ENCODE measurements around the gene SCGN. TPM values are rescaled to one million over a fixed set of nuclear protein-coding genes. Genes with fewer than 3 reads are reported as not detected.

The SCGN gene
- total RNA-seq, 1 experiment from 2014 or later: not detected

- ATAC-seq: peak; percentile 80
- no peaks in the 10 kb centered on the region for H3K27me3 Mint-ChIP-seq (ENCODE audit: low read depth)
- H3K4me1 Mint-ChIP-seq: no peaks in the 10 kb centered on the region
- no peak overlapping the region for H3K4me3 Mint-ChIP-seq
- H3K9me3 Mint-ChIP-seq: no peaks in the 10 kb centered on the region
- no peaks in the 10 kb centered on the region for H3K36me3 Mint-ChIP-seq
- DNase-seq (ENCODE audit: low spot score): no peak
- H3K27ac Mint-ChIP-seq: no peak overlapping the region
- TF ChIP-seq NR2C2 (CRISPR knock-in tag; IDR thresholded peaks at IDR 0.05) (no peak), IRF2 (CRISPR knock-in tag; IDR thresholded peaks at IDR 0.05; ENCODE audit: borderline replicate concordance, low read depth) (no peak)
- ChIA-PET POLR2A (no interaction called here), CTCF (interaction anchor here (1.0 to 2.3 kb wide), 3 partner anchors 8 to 10 kb away, joined by 4 to 15 read pairs (median 13); no protein-coding TSS in a partner anchor)
Observed at GRCh38 chr6:25709761-25710160, 57.7 kb downstream of the SCGN start.

- no peaks in the 10 kb centered on the region for H3K27me3 Mint-ChIP-seq (ENCODE audit: low read depth)
- no peaks in the 10 kb centered on the region for H3K36me3 Mint-ChIP-seq
- TF ChIP-seq HMGA2 (CRISPR knock-in tag; IDR thresholded peaks at IDR 0.05) (no peak), GTF2I (CRISPR knock-in tag; conservative IDR thresholded peaks at IDR 0.05) (no peak), NFE2L1 (CRISPR knock-in tag; IDR thresholded peaks at IDR 0.05) (no peak), ETV6 (CRISPR knock-in tag; IDR thresholded peaks at IDR 0.05) (no peak), RELA (CRISPR knock-in tag; IDR thresholded peaks at IDR 0.05; ENCODE audit: borderline replicate concordance) (no peak), IRF1 (CRISPR knock-in tag; IDR thresholded peaks at IDR 0.05) (no peak)
- no peaks in the 10 kb centered on the region for H3K9me3 Mint-ChIP-seq
- DNase-seq (ENCODE audit: low spot score) (no peak), ATAC-seq (no peak)
- no peak overlapping the region for H3K4me3 Mint-ChIP-seq
- H3K4me1 Mint-ChIP-seq: no peaks in the 10 kb centered on the region
- CTCF ChIA-PET: interaction anchor here (1.0 to 2.3 kb wide), 3 partner anchors 8 to 10 kb away, joined by 4 to 15 read pairs (median 13); no protein-coding TSS in a partner anchor
- POLR2A ChIA-PET: no interaction called here
- H3K27ac Mint-ChIP-seq: no peak overlapping the region
Observed at GRCh38 chr6:25710287-25710686, 58.3 kb downstream of the SCGN start.

- no peaks in the 10 kb centered on the region for H3K4me1 Mint-ChIP-seq
- no peaks in the 10 kb centered on the region for H3K9me3 Mint-ChIP-seq
- ChIA-PET POLR2A (no interaction called here), CTCF (interaction anchor here (0.6 kb wide), 1 partner anchor 168 kb away, joined by 4 read pairs; no protein-coding TSS in a partner anchor)
- ATAC-seq: no peak
- TF ChIP-seq ZBTB21 (CRISPR knock-in tag; IDR thresholded peaks at IDR 0.05; ENCODE audit: borderline replicate concordance) (no peak), TP53 (CRISPR knock-in tag; IDR thresholded peaks at IDR 0.05) (no peak), EMX1 (CRISPR knock-in tag; IDR thresholded peaks at IDR 0.05) (no peak), STAT6 (CRISPR knock-in tag; conservative IDR thresholded peaks at IDR 0.05; ENCODE audit: low read depth) (no peak), TEAD1 (CRISPR knock-in tag; IDR thresholded peaks at IDR 0.05) (no peak), ERG (CRISPR knock-in tag; IDR thresholded peaks at IDR 0.05) (no peak), PREB (CRISPR knock-in tag; IDR thresholded peaks at IDR 0.05; ENCODE audit: borderline replicate concordance) (no peak), AFF4 (CRISPR knock-in tag; IDR thresholded peaks at IDR 0.05; ENCODE audit: borderline replicate concordance) (no peak), ZNF671 (CRISPR knock-in tag; IDR thresholded peaks at IDR 0.05) (no peak), MXD4 (CRISPR knock-in tag; IDR thresholded peaks at IDR 0.05; ENCODE audit: borderline replicate concordance) (no peak), GRHL2 (CRISPR knock-in tag; IDR thresholded peaks at IDR 0.05; ENCODE audit: insufficient replicate concordance, severe bottlenecking) (no peak), USF2 (CRISPR knock-in tag; IDR thresholded peaks at IDR 0.05) (no peak), NR2C2 (CRISPR knock-in tag; IDR thresholded peaks at IDR 0.05) (no peak)
- no peak overlapping the region for H3K27ac Mint-ChIP-seq
- no peak for DNase-seq (ENCODE audit: low spot score)
- no peaks in the 10 kb centered on the region for H3K27me3 Mint-ChIP-seq (ENCODE audit: low read depth)
- H3K36me3 Mint-ChIP-seq: no peaks in the 10 kb centered on the region
- no peak overlapping the region for H3K4me3 Mint-ChIP-seq
Observed at GRCh38 chr6:25713824-25714223, 61.8 kb downstream of the SCGN start.
